D721Med (cell line): Measurements from ENCODE around the gene ZFP36L1.

Experiments
- DNase-seq: peaks from one replicate; pipeline ENCODE4 v3.0.0; 2011; ENCODE audit warnings: low spot score; ENCODE audit not compliant: insufficient read length
- FAIRE-seq: peaks from 2 replicates; lab custom pipeline; 2011; peaks lifted over from hg19 to GRCh38; lab: Jason Lieb, UNC
- TF ChIP-seq, protein P1 (sequence below): IDR thresholded peaks from 2 replicates; pipeline ENCODE4 v1.5.1; 2012; ENCODE audit warnings: mild to moderate bottlenecking, control low read depth; ENCODE audit not compliant: insufficient read depth; ENCODE audit errors: missing control alignments

Gene ZFP36L1

DNA sequence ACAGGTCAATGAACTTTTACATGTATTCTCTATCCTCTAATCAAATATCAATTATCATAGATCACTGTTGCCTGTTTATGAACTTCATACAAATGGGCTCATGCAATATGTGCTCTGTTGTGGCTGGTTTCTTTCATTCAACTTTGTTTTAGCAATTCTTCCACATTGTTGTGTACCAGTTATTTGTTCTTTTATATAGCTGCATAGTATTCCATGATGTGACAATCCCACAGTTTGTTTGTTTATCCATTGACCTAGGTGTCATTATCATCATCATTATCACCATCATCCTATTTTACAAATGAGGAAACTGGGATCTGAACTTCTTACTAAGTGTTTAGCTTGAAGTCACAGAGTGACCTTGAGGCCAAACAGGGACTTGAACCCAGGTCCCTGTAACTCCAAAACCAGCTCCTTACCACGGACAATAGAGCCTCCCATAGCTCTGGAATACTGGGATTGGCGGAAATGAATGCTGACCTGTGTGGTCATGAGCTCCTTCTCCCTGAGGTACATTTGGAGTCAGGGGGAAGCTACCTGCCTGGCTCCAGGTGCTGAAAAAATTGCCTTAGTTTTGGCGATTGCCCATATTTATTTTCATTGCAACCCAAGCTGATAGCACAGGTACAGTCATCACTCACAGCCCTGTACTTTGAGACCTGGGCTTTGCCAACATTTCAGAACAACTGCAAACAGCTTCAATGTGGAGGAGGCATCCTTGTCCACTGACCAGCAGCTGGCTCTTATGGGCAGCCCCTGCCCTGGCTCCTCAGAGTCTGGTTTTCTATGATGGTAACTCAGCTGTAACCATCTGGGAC, 9.2 kb downstream of the ZFP36L1 start:
- TF ChIP-seq, protein P1, sequence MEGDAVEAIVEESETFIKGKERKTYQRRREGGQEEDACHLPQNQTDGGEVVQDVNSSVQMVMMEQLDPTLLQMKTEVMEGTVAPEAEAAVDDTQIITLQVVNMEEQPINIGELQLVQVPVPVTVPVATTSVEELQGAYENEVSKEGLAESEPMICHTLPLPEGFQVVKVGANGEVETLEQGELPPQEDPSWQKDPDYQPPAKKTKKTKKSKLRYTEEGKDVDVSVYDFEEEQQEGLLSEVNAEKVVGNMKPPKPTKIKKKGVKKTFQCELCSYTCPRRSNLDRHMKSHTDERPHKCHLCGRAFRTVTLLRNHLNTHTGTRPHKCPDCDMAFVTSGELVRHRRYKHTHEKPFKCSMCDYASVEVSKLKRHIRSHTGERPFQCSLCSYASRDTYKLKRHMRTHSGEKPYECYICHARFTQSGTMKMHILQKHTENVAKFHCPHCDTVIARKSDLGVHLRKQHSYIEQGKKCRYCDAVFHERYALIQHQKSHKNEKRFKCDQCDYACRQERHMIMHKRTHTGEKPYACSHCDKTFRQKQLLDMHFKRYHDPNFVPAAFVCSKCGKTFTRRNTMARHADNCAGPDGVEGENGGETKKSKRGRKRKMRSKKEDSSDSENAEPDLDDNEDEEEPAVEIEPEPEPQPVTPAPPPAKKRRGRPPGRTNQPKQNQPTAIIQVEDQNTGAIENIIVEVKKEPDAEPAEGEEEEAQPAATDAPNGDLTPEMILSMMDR, result no peak
- FAIRE-seq (no peak), DNase-seq (no peak)

DNA sequence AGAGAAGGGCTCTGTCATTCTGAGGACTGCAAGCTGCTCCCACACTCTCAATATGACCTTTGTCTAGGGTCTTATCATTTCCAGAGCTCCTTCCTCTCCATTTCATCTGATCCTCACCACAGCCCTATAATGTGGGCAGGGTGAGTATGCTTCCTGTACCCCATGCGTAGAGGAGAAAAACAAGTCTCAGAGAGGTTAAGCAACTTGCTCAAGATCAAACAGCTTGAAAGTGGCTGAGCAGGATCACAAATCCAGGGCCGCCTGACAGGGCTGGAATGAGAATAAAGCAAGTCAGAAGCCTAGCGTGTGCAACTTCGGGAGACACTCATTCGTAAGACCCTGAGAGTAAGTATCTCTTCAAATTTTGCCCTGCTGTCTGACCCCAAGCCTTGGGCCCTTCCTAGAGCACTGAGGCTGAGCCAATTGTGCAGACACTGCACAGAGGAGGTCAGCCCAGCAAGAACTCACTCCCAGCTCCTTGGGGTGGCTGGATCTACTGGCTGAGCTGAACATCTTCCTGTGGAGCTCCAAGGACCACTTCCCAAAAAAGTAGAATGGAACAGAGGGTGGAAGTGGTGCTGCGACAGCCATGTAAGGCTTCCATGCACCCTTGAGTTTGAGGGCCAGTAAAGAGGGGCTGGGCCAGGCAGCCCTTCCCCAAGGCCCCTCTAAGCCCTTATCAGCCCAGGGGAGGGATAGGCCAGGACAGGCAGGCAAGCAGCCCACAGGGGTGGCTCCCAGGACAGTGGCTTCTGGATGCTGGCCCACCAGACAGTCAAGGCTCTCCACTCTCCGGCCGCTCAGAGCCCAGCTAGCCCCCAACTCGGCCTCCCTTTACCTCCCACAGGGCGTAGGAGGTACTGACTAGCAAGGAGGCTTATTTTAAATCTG, 10.5 kb downstream of the ZFP36L1 start:
- DNase-seq, result no peak
- TF ChIP-seq, protein P1, result no peak
- no peak for FAIRE-seq

DNA sequence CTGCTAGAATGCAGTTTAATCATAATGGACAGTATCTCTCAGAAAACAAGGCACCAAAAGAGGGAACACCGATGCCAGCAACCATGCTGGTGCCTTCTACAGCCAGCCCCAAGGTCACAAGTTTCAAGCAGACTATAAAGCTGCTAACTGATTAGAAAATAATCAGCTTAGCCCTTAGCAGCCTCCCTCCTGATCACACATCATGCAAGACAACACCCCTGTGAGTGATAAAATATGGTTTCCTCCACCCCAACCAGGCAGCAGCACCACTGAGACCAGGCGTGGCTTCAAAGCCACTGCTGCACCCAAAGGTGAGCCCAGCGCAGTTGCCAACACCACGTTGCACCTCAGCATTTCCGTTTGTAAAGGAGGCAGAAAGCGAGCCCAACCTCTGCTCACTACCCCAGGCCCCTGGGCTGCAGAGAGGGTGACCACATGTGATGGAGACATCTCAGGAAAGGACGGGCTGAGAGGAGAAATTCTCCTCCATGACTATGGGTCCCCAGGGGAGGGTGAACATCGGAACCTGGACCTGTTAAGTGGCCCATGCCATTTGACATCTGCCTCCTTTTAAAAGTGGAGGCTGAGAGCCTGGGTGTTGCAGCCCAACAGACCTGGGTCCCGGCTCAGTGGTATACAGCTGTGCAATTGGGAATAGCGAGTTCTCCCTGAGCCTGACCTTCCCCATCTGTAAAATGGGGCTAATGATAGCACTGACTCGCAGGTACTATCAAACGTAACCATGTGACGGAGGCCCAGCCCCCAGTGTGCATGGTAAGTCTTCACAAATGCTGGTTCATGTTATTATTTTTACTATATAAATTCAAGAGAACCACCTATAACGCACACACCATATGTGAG, 11.5 kb downstream of the ZFP36L1 start:
- DNase-seq (no peak), FAIRE-seq (no peak)
- TF ChIP-seq, protein P1, result no peak

DNA sequence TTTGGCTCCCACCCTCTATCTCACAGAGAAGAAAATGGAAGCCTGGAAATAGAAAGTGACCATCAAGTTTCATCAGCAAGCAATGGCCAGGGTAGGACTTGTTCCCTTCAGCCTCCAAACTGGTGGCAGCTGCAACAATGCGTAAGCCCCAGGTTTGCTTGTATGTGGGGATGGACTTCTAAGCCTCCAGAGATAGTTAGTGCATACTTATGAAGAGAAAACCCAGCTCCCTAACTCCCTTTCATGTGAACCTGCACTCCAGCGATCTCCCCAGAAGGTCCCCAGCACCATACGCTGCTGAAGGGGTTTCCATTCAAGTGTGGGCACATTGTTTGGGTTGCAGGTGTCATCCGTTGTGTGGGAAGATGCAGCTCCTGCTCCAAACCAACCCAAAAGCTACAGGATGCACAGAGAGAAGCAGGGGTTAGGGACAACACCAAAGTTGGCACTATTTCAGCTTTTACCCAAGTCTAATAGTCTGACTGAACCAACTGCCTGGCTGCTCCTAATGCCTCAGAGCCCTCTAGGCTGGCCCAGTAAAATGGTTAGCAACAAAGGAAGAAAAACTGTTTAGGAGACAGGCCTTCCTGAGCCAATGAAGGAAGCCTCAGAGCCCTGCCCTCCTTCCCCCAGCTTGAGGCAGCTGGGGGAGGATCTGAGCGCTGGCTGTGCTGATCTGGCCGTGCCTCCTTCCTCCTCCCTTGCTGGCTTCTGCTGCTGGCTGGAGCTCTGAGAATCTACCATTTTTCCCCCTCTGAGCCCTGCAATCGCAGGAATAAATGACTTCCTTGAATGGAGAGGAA, 12.3 kb downstream of the ZFP36L1 start:
- no peak for DNase-seq
- FAIRE-seq, result no peak
- TF ChIP-seq, protein P1, result no peak

DNA sequence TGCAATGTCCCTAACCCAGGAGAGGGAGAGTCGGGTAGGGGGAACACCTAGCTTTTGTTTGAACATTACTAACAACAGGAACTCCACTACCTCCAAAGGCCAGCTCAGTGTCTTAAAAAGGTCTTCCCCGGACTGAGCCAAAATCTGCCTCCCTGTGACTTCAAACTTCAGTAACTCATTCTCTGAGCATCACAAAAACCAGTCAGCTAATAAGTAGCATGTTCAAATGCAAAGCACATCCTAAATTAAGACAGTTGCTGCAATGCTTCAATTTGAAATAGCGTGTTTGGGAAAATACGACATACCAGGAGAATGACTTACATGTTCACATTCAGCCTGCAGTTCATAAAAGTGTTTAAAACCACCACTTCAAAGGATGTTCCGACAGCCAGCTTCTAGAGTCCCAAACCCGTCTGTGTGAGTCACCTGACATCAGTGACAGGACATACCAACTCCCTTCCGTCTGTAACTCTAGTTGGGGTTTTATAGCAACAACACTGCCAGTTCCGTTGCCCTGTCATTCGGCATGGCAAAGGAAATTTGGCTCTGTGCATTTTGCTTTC, 13.0 kb downstream of the ZFP36L1 start:
- no peak for FAIRE-seq
- DNase-seq, result no peak
- TF ChIP-seq, protein P1, result no peak

DNA sequence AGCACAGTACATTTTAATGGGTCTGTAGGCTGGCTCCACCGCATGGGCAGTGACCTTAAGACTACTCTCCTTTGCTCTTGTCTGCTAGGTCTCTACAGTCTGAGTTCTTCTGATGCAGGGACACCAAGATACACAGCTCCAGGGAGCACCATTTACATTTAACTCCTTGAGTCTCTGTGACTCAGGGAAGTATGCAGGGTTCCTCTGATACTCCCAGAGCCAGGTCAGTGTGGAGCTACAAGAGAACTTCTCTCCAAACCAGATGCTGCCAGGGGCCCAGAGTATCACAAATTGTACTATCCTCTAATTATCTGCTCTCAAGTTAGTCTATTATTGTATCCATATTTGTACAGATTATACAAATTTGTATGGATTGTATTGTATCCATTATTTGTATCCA, 15.2 kb downstream of the ZFP36L1 start:
- no peak for FAIRE-seq
- TF ChIP-seq, protein P1, result no peak

More for the DNA sequence above, 15.2 kb downstream of the ZFP36L1 start:
- DNase-seq, result no peak
